ENCODE results near the gene RANBP1.

Gene RANBP1

DNA sequence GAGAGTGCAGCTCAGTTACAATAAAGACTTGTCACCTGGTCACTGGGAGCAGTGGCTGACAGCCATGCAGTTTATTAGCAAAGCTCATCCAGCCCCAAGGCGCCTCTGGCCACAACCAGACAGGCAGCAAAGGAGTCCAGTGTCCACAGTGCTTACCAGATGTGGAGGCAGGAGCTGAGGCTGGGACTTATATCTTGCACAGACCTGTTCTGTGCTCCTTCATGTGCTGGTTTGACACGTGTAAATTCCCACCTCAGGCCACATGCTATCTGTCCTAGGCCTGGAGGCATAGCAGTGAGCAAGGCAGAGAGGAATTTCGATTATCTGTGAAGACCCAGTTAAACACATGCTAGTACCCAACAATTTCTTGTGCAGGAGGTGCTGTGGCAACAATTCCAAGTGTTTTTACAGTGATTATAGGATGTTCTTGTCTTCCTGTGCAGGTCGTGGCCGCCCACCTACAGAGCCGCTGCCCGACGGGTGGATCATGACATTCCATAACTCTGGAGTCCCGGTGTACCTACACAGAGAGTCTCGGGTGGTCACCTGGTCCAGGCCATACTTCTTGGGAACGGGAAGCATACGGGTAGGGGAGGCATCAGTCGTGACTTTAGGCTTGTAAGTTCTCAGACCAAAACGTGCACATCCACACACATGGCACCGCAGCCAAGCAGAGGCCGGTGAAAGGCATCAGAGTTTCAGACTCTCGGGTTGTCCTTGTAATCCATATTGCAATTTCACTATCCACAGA lies 26.5 kb upstream of the RANBP1 start:
- DNase-seq, result no peak

- no peak for DNase-seq
Observed at GRCh38 chr22:20089977-20090729, 25.8 kb upstream of the RANBP1 start.

DNA sequence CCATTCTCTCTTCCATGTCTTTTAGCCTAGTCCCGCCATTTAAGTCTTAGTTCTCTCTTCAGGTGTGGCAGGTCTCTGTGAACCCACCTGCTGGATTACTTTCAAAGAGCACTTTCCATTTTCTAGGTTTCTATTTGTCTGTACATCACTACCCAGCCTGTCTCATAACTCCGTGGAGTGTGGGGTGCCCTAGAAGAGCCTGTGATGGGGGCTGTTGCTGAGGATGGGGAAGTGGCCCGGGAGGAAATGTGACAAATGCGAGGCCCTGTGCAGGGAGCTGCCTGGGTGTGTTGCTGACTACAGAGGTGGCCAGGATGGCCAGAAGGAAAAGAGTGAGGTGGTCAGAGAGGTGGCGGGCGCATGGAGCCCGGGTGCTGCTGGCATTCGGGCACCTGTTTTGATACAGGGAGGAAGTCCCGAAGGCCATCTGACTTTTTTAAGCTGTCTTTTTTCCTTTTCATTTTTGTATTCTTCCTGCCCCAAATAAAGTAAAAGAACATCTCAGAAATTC lies 25.1 kb upstream of the RANBP1 start:
- no peak for DNase-seq

DNA sequence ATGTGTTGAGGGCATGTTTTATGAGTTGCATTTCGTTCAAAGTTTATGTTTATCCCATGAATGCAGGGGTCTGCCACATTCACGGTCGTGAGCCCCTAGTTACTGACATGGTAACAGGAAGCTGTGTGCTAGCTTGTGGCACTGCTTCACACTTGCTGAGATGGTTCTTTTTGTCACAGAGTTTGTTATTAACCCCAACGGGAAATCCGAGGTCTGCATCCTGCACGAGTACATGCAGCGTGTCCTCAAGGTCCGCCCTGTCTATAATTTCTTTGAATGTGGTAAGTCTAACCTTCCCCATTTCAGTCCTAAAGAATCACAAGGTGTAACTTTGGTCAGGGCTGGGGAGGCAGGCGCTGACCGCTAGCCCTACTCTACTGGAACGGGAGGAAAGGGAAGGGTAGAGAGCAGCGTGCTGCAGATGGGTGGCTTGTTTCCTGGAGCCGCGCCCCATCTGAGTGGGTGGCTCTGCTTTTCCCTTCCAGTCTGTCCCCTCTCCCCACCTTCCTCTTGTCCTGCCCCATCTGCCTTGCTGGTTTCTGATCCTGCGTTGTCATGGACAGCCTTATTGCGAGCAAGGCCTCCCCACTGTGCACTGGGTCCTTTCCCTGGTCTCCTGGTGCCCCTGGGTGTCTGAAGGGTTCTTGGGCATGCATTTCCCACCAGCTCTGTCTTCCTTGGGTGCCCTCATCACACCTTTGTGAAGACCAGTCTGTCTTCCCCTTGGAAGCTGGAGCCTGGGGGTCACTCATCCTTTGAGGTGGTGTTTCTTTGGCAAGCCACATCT lies 24.0 kb upstream of the RANBP1 start:
- no peak for DNase-seq

GRCh38 chr22:20092477-20092854 lies 23.4 kb upstream of the RANBP1 start:
- DNase-seq, result no peak

- no peak for DNase-seq
Observed at GRCh38 chr22:20093418-20094196, 22.3 kb upstream of the RANBP1 start.

GRCh38 chr22:20094197-20094807 lies 21.6 kb upstream of the RANBP1 start:
- DNase-seq, result no peak

DNA sequence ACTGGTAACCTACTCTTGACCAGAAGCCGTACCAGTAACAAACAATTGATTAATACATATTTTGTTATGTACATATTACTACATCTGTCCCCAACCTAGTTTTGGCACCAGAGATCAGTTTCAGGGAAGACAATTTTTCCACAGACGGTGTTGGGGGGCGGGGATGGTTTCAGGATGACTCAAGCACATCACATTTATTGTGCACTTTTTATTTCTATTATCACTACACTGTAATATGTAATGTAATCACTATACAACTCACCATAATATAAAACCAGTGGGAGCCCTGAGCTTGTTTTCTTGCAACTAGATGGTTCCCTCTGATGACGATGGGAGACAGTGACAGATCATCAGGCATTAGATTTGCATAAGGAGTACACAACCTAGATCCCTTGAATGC lies 20.4 kb upstream of the RANBP1 start:
- no peak for DNase-seq

GRCh38 chr22:20096574-20097420 lies 19.1 kb upstream of the RANBP1 start:
- DNase-seq, result no peak

GRCh38 chr22:20099099-20099711 lies 16.7 kb upstream of the RANBP1 start:
- DNase-seq, result no peak

- DNase-seq, result no peak
Observed at GRCh38 chr22:20101638-20102037, 14.3 kb upstream of the RANBP1 start.

DNA sequence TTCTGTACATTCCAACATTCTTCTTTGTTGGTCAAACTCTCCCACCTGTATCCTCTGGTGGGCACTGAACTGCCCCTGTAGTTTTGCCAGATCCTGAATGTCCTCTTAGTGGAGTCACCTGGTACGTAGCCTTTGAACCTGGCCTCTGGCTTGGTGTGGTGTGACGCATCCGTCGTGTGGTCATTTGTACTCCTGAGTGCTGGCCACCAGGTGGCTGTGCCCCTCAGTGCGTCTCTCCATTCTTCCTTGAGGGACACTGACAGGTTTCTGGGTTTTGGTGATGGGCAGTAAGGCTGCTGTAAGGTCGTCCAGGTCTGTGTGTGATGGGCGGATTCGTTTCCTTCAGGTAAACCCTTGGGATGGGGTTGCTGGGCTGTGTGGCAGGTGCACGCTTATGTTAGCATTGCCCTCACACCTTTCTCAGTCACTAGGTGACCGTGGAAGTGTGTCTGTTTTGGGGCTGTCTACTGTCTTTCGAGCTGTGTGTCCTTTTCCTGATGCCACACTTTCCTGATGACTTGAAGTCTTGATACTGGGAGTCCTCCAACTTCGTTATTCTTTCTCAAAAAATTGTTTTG lies 13.6 kb upstream of the RANBP1 start:
- DNase-seq, result no peak

- DNase-seq, result no peak
Observed at GRCh38 chr22:20105456-20106204, 10.3 kb upstream of the RANBP1 start.

DNA sequence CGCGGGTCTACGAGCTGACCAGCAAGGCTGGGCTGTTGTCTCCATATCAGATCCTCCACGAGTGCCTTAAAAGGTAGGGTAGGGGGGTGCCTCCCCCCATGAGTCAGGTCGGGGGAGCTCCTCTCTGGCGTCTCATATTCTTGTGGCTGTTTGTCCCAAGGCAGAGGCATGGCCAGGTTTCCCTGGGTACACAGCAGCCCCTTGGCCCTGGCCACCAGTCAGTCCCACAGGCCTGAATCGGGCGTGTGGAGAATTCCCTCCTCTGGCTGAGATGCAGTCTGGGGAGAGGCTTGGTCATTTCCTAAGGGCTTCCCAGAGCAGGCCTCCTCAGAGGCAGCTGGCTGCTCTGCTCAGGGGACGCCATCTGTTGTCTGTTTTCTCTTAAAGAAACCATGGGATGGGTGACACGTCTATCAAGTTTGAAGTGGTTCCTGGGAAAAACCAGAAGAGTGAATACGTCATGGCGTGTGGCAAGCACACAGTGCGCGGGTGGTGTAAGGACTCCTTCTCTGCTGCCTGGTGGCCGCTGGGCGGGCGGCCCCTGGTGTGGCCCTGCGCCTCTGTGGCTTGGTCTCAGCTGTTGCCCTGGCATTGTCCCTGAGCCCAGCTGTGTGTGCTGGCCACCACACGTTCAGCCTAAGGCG lies 9.6 kb upstream of the RANBP1 start:
- DNase-seq, result no peak

GRCh38 chr22:20106849-20107237 lies 9.1 kb upstream of the RANBP1 start:
- no peak for DNase-seq

GRCh38 chr22:20107471-20107901 lies 8.4 kb upstream of the RANBP1 start:
- DNase-seq, result no peak

DNA sequence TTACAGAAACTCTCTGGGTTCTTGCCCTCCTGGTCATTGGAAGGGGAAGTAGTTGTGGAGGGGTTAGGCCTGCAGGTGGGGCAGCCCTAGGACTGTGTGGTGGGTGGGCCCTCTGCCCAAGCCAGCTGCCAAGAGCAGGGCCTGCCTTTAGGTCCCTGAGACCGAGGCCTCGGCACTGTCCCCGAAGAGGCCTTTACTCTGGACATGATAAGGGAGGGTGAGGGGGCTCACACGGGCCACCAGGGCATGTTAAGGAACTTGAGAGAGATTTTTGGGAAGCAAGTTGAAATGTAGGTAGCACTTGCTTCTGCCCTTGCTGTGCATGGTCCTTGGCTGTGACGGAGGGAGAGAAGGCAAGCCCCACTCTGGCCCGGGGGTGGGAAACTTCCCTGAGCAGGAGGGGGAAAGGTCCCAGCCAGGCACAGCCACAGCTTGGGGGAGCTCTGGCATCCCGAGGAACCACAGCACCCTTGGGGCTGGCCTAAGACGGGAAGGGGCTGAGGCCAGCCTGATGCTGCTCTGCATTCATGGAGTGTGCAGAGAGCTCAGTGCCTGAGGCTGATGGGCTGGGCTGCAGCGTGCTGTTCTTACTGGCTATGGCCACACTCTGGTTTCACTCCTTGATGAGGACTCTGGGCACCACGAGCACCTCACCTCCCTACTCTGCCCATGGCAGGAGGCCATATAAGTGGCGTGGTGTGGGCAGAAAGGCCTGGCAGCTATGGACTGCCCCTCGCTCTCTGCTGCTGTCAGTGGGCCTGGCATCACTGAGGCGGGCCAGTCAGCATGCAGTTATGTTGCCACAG lies 7.8 kb upstream of the RANBP1 start:
- DNase-seq, result no peak

- no peak for DNase-seq
Observed at GRCh38 chr22:20108757-20109230, 7.1 kb upstream of the RANBP1 start.
